IMR-90 (cell line): ENCODE results near the gene ADGRG1. TPM values are rescaled to one million over a fixed set of nuclear protein-coding genes. Genes with fewer than 3 reads are reported as not detected.

ENCODE experiments used
- ATAC-seq: fragments of 200-7000 bp; cut with Tn5 transposase; 2 replicates; pipeline ENCODE4 v1.9.1; 2020; ENCODE audit warnings: low read depth, mild to moderate bottlenecking, moderate library complexity
- BruUV-seq: library from RNA; stranded (reverse); fragments of 400-500 nt; replicated peaks from 2 replicates; lab custom pipeline; 2021; lab: Mats Ljungman, UMichigan
- CTCF ChIA-PET: fragments of 300-600 bp; formaldehyde crosslinking; extraction: SDS; loops from one replicate; lab custom pipeline; 2021; ENCODE audit warnings: antibody characterized with exemption; lab: Yijun Ruan, JAX
- POLR2A ChIA-PET: fragments of 300-600 bp; sonication (Branson Sonifier 250); formaldehyde crosslinking; loops from one replicate; lab custom pipeline; 2022; ENCODE audit warnings: antibody characterized with exemption; ENCODE audit not compliant: unreplicated experiment; lab: Charles Lee
- DNase-seq: peaks from one replicate; pipeline ENCODE4 v3.0.0; 2013
- H2AFZ ChIP-seq: replicated peaks from 2 replicates; pipeline ENCODE3; 2013; ENCODE audit warnings: low read length, mild to moderate bottlenecking; ENCODE audit not compliant: poor library complexity
- H2AK5ac ChIP-seq: 2 replicates; pipeline ENCODE4 v1.6.1; 2013; ENCODE audit warnings: low read depth, low read length, inconsistent platforms
- H2AK9ac ChIP-seq: replicated peaks from 2 replicates; pipeline ENCODE3; 2013; ENCODE audit warnings: mild to moderate bottlenecking, low read depth, low read length, moderate library complexity; ENCODE audit not compliant: poor library complexity
- H2BK120ac ChIP-seq: 2 replicates; pipeline ENCODE4 v1.6.1; 2013; ENCODE audit warnings: low read depth, low read length, inconsistent platforms
- H2BK15ac ChIP-seq: 3 replicates; pipeline ENCODE4 v1.6.1; 2013; ENCODE audit warnings: low read depth, low read length, inconsistent platforms
- H2BK20ac ChIP-seq: 2 replicates; pipeline ENCODE4 v1.6.1; 2013; ENCODE audit warnings: low read depth, mild to moderate bottlenecking, inconsistent platforms, low read length, moderate library complexity
- H2BK5ac ChIP-seq: 2 replicates; pipeline ENCODE4 v1.6.1; 2013; ENCODE audit warnings: mild to moderate bottlenecking, low read depth, low read length, inconsistent platforms; ENCODE audit not compliant: poor library complexity, severe bottlenecking
- H3K14ac ChIP-seq: replicated peaks from 2 replicates; pipeline ENCODE4 v1.6.1; 2013; ENCODE audit warnings: low read depth, low read length, inconsistent platforms
- H3K18ac ChIP-seq: 2 replicates; pipeline ENCODE4 v1.6.1; 2013; ENCODE audit warnings: low read depth, low read length, control low read depth
- H3K23ac ChIP-seq: 2 replicates; pipeline ENCODE4 v1.6.1; 2013; ENCODE audit warnings: low read depth, low read length, inconsistent platforms
- H3K27ac ChIP-seq: 2 replicates; pipeline ENCODE4 v1.5.1; 2013; ENCODE audit warnings: mild to moderate bottlenecking, control low read depth, low read length; ENCODE audit not compliant: insufficient read depth
- H3K27me3 ChIP-seq: 2 replicates; pipeline ENCODE4 v1.6.1; 2013; ENCODE audit warnings: low read length; ENCODE audit not compliant: control insufficient read depth, insufficient read depth
- H3K36me3 ChIP-seq: 2 replicates; pipeline ENCODE4 v1.6.1; 2013; ENCODE audit warnings: low read length, mixed read lengths; ENCODE audit not compliant: control insufficient read depth, insufficient read depth
- H3K4ac ChIP-seq: 2 replicates; pipeline ENCODE4 v1.6.1; 2013; ENCODE audit warnings: low read depth, low read length, inconsistent platforms
- H3K4me1 ChIP-seq: 2 replicates; pipeline ENCODE4 v1.6.1; 2013; ENCODE audit warnings: low read length, mixed read lengths; ENCODE audit not compliant: control insufficient read depth, insufficient read depth
- H3K4me2 ChIP-seq: 2 replicates; pipeline ENCODE4 v1.6.1; 2013; ENCODE audit warnings: low read depth, mild to moderate bottlenecking, control low read depth, low read length, moderate library complexity
- H3K4me3 ChIP-seq: 2 replicates; pipeline ENCODE4 v1.5.1; 2013; ENCODE audit warnings: low read depth, mild to moderate bottlenecking, control low read depth, low read length, moderate library complexity; ENCODE audit not compliant: insufficient read depth
- H3K56ac ChIP-seq: 2 replicates; pipeline ENCODE4 v1.6.1; 2013; ENCODE audit warnings: low read length, inconsistent platforms; ENCODE audit not compliant: insufficient read depth; ENCODE audit errors: extremely low read depth
- H3K79me1 ChIP-seq, 2 experiments: 2 replicates each; pipeline ENCODE4 v1.6.1; 2013; ENCODE audit warnings: low read length in 2 of 2, inconsistent platforms in 1 of 2, low read depth in 1 of 2
- H3K9ac ChIP-seq: 2 replicates; pipeline ENCODE4 v1.6.1; 2013; ENCODE audit warnings: low read depth, low read length, control low read depth
- H3K9me1 ChIP-seq: 2 replicates; pipeline ENCODE4 v1.6.1; 2013; ENCODE audit warnings: low read length, inconsistent platforms; ENCODE audit not compliant: insufficient read depth
- H3K9me3 ChIP-seq: 2 replicates; pipeline ENCODE4 v1.6.1; 2013; ENCODE audit warnings: low read length; ENCODE audit not compliant: control insufficient read depth, insufficient read depth
- H4K20me1 ChIP-seq: 2 replicates; pipeline ENCODE4 v1.6.1; 2013; ENCODE audit warnings: low read length, inconsistent platforms; ENCODE audit not compliant: insufficient read depth
- H4K5ac ChIP-seq: 2 replicates; pipeline ENCODE4 v1.6.1; 2013; ENCODE audit warnings: mild to moderate bottlenecking, low read depth, low read length, control low read depth
- H4K8ac ChIP-seq, 2 experiments: 2 replicates each; pipeline ENCODE4 v1.6.1; 2013; ENCODE audit warnings: low read depth in 2 of 2, low read length in 2 of 2, control low read depth in 1 of 2, inconsistent platforms in 1 of 2
- H4K91ac ChIP-seq: 2 replicates; pipeline ENCODE4 v1.6.1; 2013; ENCODE audit warnings: low read depth, low read length, inconsistent platforms; ENCODE audit not compliant: insufficient read depth
- CEBPB ChIP-seq: IDR thresholded peaks from 2 replicates; pipeline ENCODE4 v1.6.1; 2012; ENCODE audit warnings: low read depth, low read length, improper control_type of control experiment
- MAZ ChIP-seq: IDR thresholded peaks from 2 replicates; pipeline ENCODE4 v1.6.1; 2012; ENCODE audit warnings: low read depth, mild to moderate bottlenecking, low read length, improper control_type of control experiment, moderate library complexity, borderline replicate concordance
- MXI1 ChIP-seq: IDR thresholded peaks from 2 replicates; pipeline ENCODE4 v1.6.1; 2012; ENCODE audit warnings: low read depth, mild to moderate bottlenecking, low read length, moderate library complexity, borderline replicate concordance
- POLR2A ChIP-seq: IDR thresholded peaks from 2 replicates; pipeline ENCODE4 v1.6.1; 2012; ENCODE audit warnings: mild to moderate bottlenecking, low read depth, low read length
- RCOR1 ChIP-seq: IDR thresholded peaks from 2 replicates; pipeline ENCODE4 v1.6.1; 2012; ENCODE audit warnings: mild to moderate bottlenecking, low read length, improper control_type of control experiment; ENCODE audit not compliant: insufficient replicate concordance
- RFX5 ChIP-seq: IDR thresholded peaks from 2 replicates; pipeline ENCODE4 v1.8.0; 2012; ENCODE audit warnings: low read depth, mild to moderate bottlenecking, low read length, moderate library complexity
- SMC3 ChIP-seq: fragments of 150-350 bp; IDR thresholded peaks from 2 replicates; pipeline ENCODE4 v1.6.1; 2016; ENCODE audit warnings: low read depth, mild to moderate bottlenecking, antibody characterized with exemption, low read length, moderate library complexity
- WGBS, 2 experiments: methylation state at CpG; one replicate each; pipeline versions ENCODE4 v1.1.5 to v1.1.7; 2013; ENCODE audit warnings: missing lambda C conversion rate in 2 of 2; ENCODE audit not compliant: insufficient read length in 1 of 2; ENCODE audit errors: extremely low coverage in 2 of 2; 5-methylcytosine and 5-hydroxymethylcytosine counted together
- dilution Hi-C: fragments of 300-500 bp; cut with HindIII; formaldehyde crosslinking; loops from one replicate; pipeline ENCODE4 v1.14.3; 2018; ENCODE audit warnings: low sequenced_read_pairs; ENCODE audit not compliant: unreplicated experiment
- in situ Hi-C: fragments of 300-500 bp; cut with MboI; formaldehyde crosslinking; loops from 3 replicates; pipeline ENCODE4 v1.14.3; 2019; ENCODE audit warnings: low sequenced_read_pairs, inconsistent platforms, mixed read lengths
- intact Hi-C: fragments of 100-400 bp; cut with micrococcal nuclease; formaldehyde crosslinking; loops from 2 replicates; pipeline ENCODE4 v1.10.0; 2022
- polyA plus RNA-seq, 3 experiments: library from polyadenylated mRNA; depleted of rRNA; stranded (reverse); fragments of >200 nt; gene quantifications; 2 replicates each; pipeline ENCODE4 v1.2.3, GENCODE V29; 2012; ENCODE audit warnings: low replicate concordance in 1 of 3
- total RNA-seq: library from RNA; depleted of rRNA; stranded (reverse); fragments of >200 nt; gene quantifications from 2 replicates; pipeline ENCODE4 v1.2.3, GENCODE V29; 2012
- TF ChIP-seq, protein P1 (sequence below): fragments of 150-350 bp; IDR thresholded peaks from 2 replicates; pipeline ENCODE4 v1.6.1; 2016; ENCODE audit warnings: low read depth, mild to moderate bottlenecking, low read length, moderate library complexity, borderline replicate concordance
- TF ChIP-seq, protein P2 (sequence below): fragments of 150-350 bp; IDR thresholded peaks from 2 replicates; pipeline ENCODE4 v1.6.1; 2017; ENCODE audit warnings: mild to moderate bottlenecking, antibody characterized with exemption, low read length, low read depth

Gene ADGRG1
- total and polyA plus RNA-seq, 2 of the 4 experiments (the other 2 are of a cell fraction) = 0.90 to 8.4 TPM

DNA sequence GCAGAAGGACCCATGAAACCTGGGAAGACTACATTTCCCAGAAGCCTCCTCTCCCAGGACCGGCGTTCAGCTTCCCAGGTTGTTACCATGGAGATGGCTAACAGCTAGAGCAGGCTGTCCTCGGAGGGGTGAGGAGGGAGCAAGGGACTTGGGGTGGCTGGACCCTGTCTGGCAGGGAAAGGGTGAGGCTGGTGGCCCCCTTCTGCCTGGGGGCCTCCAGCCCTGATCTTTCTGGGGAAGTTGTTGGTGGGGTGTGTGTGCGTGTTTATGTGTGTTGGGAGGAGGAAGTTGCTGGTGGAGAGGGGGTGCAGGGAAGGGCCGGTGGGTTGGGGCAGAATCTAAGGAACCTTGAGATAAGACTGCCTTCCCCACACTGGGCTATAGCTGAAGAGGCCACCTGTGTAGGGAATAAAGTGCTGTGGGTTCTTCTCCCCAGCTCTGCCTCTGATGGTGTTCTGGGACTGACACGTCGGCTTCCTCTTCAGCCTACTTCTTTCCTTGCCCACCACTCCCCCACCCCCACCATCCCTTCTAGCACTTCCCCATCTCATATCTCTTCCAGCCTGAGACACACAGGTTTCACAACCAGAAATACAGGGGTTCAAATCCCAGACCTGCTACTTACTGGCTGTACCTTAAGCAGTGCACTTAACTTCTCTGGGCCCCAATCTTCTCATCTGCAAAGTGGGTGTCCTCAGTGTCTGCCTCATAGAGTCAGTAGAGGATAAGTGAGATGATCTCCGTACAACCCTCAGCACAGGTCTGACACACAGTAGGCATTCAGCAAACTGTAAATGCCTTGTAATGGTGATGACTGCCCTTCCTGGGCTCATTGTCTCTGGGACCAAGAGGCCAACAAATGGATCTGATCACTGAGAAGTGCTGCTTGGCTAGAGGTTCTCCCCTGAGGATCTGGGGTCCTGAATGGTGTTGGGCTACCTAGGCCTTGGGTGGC lies 66.6 kb downstream of the ADGRG1 start, which contains the start of gene DRC7:
Gene DRC7, plus strand, starts transcription at position 82 of the 955 bp plus-strand sequence. CDS start 3,144 bp downstream, outside the sequence.
- Histone ChIP-seq H3K4me2 (peak within 1 kb of the TSS; percentile 43; the same call in 1 of the 2 replicates), H4K91ac (no peak within 1 kb of the TSS), H2BK15ac (no peak within 1 kb of the TSS), H4K5ac (no peak within 1 kb of the TSS), H2BK20ac (no peak within 1 kb of the TSS), H3K18ac (no peak within 1 kb of the TSS), H3K23ac (no peak within 1 kb of the TSS), H3K4me3 (no peak within 1 kb of the TSS), H4K20me1 (no peaks in the 10 kb centered on the region), H3K9ac (no peak within 1 kb of the TSS), H2AK5ac (no peak within 1 kb of the TSS), H3K36me3 (no peaks in the 10 kb centered on the region), H3K27ac (no peak within 1 kb of the TSS), H4K8ac (no peak within 1 kb of the TSS), H3K9me1 (no peaks in the 10 kb centered on the region), H3K4me1 (no peaks in the 10 kb centered on the region), H3K9me3 (no peaks in the 10 kb centered on the region), H3K14ac (no peak within 1 kb of the TSS), H3K56ac (no peak within 1 kb of the TSS), H3K4ac (no peak within 1 kb of the TSS), H3K79me1 (no peaks in the 10 kb centered on the region), H2BK5ac (no peak within 1 kb of the TSS), H2AK9ac (no peak within 1 kb of the TSS), H2AFZ (peak within 1 kb of the TSS; percentile 45), H2BK120ac (no peak within 1 kb of the TSS), H3K27me3 (peaks cover 61% of the 10 kb centered on the region)
- dilution Hi-C loops = no loop called here
- WGBS, 2 experiments = no CpG with 5 or more reads among the region's 8 CpGs
- DNase-seq (peak; percentile 13), ATAC-seq (peak; percentile 83)
- BruUV-seq = no TSS peak
- in situ Hi-C loops = no loop called here
- no peak for TF ChIP-seq MXI1
- no peak for TF ChIP-seq RFX5
- TF ChIP-seq POLR2A = no peak
- TF ChIP-seq, protein P1, sequence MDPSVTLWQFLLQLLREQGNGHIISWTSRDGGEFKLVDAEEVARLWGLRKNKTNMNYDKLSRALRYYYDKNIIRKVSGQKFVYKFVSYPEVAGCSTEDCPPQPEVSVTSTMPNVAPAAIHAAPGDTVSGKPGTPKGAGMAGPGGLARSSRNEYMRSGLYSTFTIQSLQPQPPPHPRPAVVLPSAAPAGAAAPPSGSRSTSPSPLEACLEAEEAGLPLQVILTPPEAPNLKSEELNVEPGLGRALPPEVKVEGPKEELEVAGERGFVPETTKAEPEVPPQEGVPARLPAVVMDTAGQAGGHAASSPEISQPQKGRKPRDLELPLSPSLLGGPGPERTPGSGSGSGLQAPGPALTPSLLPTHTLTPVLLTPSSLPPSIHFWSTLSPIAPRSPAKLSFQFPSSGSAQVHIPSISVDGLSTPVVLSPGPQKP = no peak
- TF ChIP-seq RCOR1 = no peak
- TF ChIP-seq SMC3 = no peak
- TF ChIP-seq, protein P2, sequence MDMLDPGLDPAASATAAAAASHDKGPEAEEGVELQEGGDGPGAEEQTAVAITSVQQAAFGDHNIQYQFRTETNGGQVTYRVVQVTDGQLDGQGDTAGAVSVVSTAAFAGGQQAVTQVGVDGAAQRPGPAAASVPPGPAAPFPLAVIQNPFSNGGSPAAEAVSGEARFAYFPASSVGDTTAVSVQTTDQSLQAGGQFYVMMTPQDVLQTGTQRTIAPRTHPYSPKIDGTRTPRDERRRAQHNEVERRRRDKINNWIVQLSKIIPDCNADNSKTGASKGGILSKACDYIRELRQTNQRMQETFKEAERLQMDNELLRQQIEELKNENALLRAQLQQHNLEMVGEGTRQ = no peak
- no peak for TF ChIP-seq CEBPB
- no peak for TF ChIP-seq MAZ
- ChIA-PET POLR2A (no interaction called here), CTCF (no interaction called here)
- intact Hi-C loops = no loop called here
